DND-41 (cell line): ENCODE measurements around the gene UBE2A.

ENCODE experiments used
- CTCF ChIP-seq: IDR thresholded peaks from 2 replicates; pipeline ENCODE4 v1.5.1; 2012; ENCODE audit warnings: borderline replicate concordance, low read length, moderate library complexity, mild to moderate bottlenecking; ENCODE audit not compliant: poor library complexity, severe bottlenecking; ENCODE audit errors: extremely low read depth
- EZH2 ChIP-seq: IDR thresholded peaks from 3 replicates; pipeline ENCODE4 v1.6.1; 2012; ENCODE audit warnings: borderline replicate concordance, low read depth, mild to moderate bottlenecking, moderate library complexity, low read length, inconsistent platforms; ENCODE audit not compliant: severe bottlenecking

GRCh38 chrX:119539872-119540271 lies 34.5 kb upstream of the UBE2A start:
- TF ChIP-seq CTCF (no peak), EZH2 (no peak)
